Measurements from ENCODE around the gene TMEM42. TPM values are rescaled to one million over a fixed set of nuclear protein-coding genes. Genes with fewer than 3 reads are reported as not detected.

Gene TMEM42
- total RNA-seq, 2 experiments from 2014 or later = 9.4 TPM

DNA sequence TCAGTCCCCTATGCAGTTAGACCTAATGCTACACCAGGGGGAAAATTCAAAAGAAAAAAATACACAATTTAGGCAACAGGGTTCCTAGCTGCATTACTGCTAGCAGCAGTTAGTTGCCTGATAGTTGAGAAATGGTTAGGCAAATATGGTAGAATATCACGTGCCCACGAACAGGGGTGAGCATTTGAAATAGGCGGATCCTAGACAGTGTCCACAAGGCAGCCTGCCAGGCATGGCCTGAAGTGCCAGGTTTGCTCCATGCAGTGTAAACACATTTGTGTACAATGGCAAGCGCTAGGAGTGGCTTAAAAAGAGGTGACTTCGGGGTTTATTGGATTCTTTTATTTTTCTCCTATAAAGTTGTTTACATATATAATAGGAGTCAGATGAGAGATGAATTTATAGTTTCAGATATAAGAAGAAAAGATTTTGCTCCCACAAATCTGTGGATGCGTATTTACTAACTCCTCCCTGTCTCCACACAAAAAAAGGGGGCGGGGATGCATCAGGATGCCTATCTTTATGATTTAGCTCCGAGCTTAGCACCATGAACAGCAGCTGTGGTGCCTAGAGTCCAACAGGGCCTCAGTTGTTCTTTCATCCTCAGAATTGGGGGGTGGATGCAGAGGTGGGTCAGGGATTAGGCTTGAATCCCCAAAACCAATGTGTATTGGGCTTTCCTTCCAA, 8.8 kb downstream of the TMEM42 start:
- CTCF ChIA-PET = no interaction called here
- POLR2A ChIA-PET = no interaction called here

DNA sequence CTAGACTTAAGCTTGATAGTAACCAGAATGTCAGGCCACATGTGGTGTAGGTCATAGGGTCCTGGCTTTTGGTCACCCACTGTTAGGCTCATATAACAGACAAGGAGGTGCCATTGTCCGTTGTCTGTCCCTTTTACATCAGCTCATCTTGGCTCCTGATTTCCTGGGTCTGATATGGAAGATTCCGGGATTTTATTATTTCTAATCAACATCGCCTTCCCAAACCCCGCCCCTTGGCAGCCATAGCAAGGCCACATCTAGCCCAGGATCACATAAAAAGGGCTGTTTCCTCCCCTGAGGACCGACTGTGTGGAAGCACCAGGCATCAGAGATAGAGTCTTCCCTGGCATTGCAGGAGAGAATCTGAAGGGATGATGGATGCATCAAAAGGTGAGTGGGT, 12.6 kb downstream of the TMEM42 start, which contains the start of gene TGM4:
Gene TGM4 (plus strand): TSS at position 301 of the 400 bp plus-strand sequence. CDS start 71 bp downstream, at position 372.
- ChIA-PET CTCF (no interaction called here), POLR2A (no interaction called here)

- POLR2A ChIA-PET = interaction anchor here (0.7 kb wide), 1 partner anchor 43 kb away, joined by 3 read pairs; no protein-coding TSS in a partner anchor
- CTCF ChIA-PET = no interaction called here
Measured at GRCh38 chr3:44875596-44875995, 13.9 kb downstream of the TMEM42 start.

GRCh38 chr3:44877333-44877732, 15.6 kb downstream of the TMEM42 start:
- ChIA-PET POLR2A (no interaction called here), CTCF (interaction anchor here (0.5 kb wide), 1 partner anchor 271 kb away, joined by 3 read pairs; no protein-coding TSS in a partner anchor)

DNA sequence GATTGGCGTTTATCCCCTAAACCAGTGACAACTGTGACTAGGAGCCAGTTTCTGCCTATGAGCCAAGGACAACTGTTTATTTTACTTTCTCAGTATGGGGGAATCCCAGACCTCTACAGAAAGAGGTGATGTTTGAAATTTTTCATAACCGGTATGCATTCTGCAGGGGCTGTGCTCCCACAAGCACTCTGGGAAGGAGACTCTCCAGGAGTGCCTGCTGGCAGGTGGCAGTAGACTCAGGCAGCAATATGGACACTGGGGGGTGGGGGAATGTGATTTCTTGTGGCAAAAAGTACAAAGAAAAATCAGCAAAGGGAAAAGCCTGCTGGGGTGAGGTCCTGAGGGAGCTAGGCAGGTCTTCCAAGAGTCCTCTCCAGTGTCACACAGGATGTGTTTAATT, 18.6 kb downstream of the TMEM42 start:
- CTCF ChIA-PET = no interaction called here
- POLR2A ChIA-PET = no interaction called here

- CTCF ChIA-PET = interaction anchor here (1.3 kb wide), 1 partner anchor 31 kb away, joined by 3 read pairs; no protein-coding TSS in a partner anchor
Measured at GRCh38 chr3:44883213-44883955, 21.7 kb downstream of the TMEM42 start.

GRCh38 chr3:44883999-44884431, 22.3 kb downstream of the TMEM42 start:
- ChIA-PET POLR2A (no interaction called here), CTCF (interaction anchor here (1.3 kb wide), 1 partner anchor 30 kb away, joined by 3 read pairs; no protein-coding TSS in a partner anchor)

More at GRCh38 chr3:44883213-44883955, 21.7 kb downstream of the TMEM42 start:
- POLR2A ChIA-PET = interaction anchor here (0.6 kb wide), 1 partner anchor 115 kb away, joined by 3 read pairs; no protein-coding TSS in a partner anchor

DNA sequence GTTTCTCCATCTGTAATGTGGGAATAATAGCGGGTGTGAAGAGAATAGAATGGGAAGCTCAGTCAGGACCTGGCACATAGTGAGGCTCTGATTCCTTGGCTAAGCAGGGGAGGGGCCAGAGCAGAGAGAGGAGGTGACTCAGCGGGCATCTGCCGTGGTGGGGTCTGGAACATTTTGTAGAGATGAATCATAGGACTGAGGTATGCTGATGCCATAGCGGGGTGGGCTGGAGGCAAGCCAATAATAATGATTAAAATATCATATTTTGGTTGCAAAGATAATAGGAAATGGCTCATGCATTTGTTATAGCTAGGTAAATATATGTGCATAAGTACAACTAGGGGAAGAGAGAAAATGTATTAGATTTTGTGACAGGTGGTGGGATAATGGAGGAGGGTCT, 23.9 kb downstream of the TMEM42 start:
- POLR2A ChIA-PET = no interaction called here
- CTCF ChIA-PET = interaction anchor here (0.6 kb wide), 2 partner anchors 51 to 1119 kb away, joined by 3 to 4 read pairs; no protein-coding TSS in a partner anchor

DNA sequence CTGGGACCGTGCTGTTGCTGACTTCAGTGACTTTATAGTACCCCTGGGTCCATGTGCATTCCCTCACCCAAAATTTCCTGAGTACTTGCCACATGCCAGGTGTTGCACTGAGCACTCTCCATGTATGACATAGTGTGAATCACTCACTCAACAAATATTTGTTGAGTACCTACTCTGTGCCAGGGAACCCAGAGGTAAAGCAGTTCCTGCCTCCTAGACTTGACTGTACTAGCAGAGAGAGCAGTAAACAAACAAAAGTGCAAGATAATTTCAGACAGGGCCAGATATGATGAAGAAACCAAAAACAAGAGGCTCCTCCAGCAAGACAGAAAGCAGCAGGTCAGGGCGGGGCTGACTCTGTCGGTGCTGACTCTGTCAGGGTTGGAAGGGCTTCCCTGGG, 24.8 kb downstream of the TMEM42 start:
- POLR2A ChIA-PET = no interaction called here
- CTCF ChIA-PET = no interaction called here

GRCh38 chr3:44887101-44887500, 25.4 kb downstream of the TMEM42 start:
- ChIA-PET CTCF (no interaction called here), POLR2A (no interaction called here)

GRCh38 chr3:44890258-44890657, 28.5 kb downstream of the TMEM42 start:
- CTCF ChIA-PET = no interaction called here

GRCh38 chr3:44890852-44891251, 29.1 kb downstream of the TMEM42 start:
- ChIA-PET POLR2A (no interaction called here), CTCF (no interaction called here)

More at GRCh38 chr3:44890258-44890657, 28.5 kb downstream of the TMEM42 start:
- POLR2A ChIA-PET = no interaction called here

- ChIA-PET POLR2A (no interaction called here), CTCF (no interaction called here)
Measured at GRCh38 chr3:44892689-44893088, 31.0 kb downstream of the TMEM42 start.

DNA sequence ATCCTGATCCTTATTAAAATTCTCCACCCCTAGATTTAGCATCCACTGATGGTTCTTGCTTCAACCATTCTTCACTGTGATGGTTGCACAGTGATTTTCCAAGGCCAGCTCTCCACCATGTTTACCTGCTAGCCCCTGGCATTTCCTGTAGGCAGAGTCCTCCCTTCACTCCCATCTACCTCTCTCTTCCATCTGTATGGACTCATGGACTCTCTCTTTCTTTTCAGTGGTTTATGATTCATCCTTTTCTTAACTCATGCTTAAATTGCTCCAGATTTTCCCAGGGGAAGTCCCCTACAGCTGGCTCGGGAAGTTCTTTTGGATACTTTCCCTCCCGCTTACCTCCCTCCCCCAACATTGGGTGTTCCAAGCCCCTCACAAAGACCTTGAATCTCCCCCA, 31.4 kb downstream of the TMEM42 start:
- CTCF ChIA-PET = no interaction called here
- POLR2A ChIA-PET = no interaction called here

GRCh38 chr3:44894485-44894884, 32.8 kb downstream of the TMEM42 start:
- ChIA-PET POLR2A (no interaction called here), CTCF (no interaction called here)

GRCh38 chr3:44896440-44896839, 34.7 kb downstream of the TMEM42 start:
- POLR2A ChIA-PET = no interaction called here
- CTCF ChIA-PET = interaction anchor here (0.7 to 1.3 kb wide), 2 partner anchors 33 to 364 kb away, joined by 3 to 4 read pairs; no protein-coding TSS in a partner anchor

- POLR2A ChIA-PET = interaction anchor here (0.6 kb wide), 1 partner anchor 202 kb away, joined by 6 read pairs; no protein-coding TSS in a partner anchor
- CTCF ChIA-PET = no interaction called here
Measured at GRCh38 chr3:44899683-44900367, 38.1 kb downstream of the TMEM42 start.

- ChIA-PET POLR2A (no interaction called here), CTCF (no interaction called here)
Measured at GRCh38 chr3:44902628-44903027, 40.9 kb downstream of the TMEM42 start.

DNA sequence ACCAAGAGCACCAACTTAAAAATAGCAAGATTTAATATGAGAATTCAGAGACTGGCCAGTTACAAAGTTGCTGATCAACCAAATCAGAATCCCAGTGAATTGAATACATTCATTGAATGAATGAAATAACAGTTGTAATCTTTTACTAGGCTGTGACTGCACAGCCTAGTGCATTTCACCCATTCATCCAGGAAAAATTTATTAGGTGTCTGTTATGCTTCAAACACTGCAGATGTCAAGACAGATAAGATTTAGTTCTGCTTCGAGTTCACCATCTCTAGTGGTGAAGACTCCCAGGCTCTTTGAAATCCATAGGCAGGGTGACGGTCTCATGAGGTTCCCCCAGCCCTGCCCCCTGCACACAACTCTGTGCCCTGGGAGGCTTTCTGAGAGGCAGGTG, 41.6 kb downstream of the TMEM42 start:
- ChIA-PET CTCF (no interaction called here), POLR2A (no interaction called here)

DNA sequence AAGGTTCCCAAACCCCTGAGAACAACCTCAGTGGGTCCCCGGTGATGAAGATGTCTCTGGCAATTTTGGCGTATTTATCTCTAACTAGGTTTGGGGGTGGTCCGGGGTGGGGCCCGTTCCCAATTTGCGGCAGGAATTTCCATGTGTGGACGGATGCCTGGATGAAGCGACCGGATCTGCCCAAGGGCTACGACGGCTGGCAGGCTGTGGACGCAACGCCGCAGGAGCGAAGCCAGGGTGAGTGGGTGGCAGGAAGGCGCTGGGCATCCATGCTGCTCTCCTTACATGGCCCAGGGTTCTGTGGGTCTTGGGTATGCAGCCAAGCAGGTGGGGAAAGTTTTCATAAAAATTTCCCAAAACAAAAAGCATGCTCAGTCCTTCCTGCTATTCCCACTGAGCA, 42.0 kb downstream of the TMEM42 start:
- ChIA-PET POLR2A (no interaction called here), CTCF (no interaction called here)

All from activated CD8-positive, alpha-beta memory T cell treated with anti-CD3 and anti-CD28 coated beads for 36 hours (primary cell).